ENCODE measurements around the gene CDH23. TPM values are rescaled to one million over a fixed set of nuclear protein-coding genes. Genes with fewer than 3 reads are reported as not detected.

The CDH23 gene
- total RNA-seq, 1 experiment from 2014 or later, result 7.8 TPM

DNA sequence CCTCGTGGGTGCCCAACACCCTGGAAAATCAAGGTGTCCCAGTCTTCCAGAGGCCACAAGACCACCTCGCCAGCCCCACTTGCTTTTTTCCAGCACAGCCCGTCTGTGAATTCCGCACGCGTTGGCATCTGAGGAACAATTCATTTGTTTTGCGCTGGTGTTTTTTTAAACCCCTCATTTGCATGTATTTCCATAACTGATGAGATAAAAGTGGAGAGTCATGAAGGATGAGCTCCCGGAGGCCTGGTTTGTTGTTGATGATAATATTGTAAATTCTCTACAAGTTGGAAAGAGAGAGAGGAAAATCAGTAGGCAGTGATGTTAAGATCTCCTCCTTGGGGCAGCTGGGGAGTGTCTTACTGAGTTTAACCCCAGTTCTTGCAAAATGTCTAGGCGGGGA is 43.1 kb upstream of the CDH23 start:
- CTCF ChIA-PET, result no interaction called here
- BruUV-seq (replicated peaks), result no TSS peak
- no peaks in the 10 kb centered on the region for H3K79me2 ChIP-seq (ENCODE audit: low read depth)
- H3K4me1 ChIP-seq (replicated peaks; ENCODE audit: insufficient read depth), result peaks cover 16% of the 10 kb centered on the region
- H3K9me3 ChIP-seq (ENCODE audit: insufficient read depth, low read depth), result no peaks in the 10 kb centered on the region
- no peak overlapping the region for H3K27ac ChIP-seq
- no peaks in the 10 kb centered on the region for H3F3A ChIP-seq (ENCODE audit: insufficient read depth, low read depth)
- no peak overlapping the region for H2AFZ ChIP-seq
- no peak for DNase-seq
- POLR2A ChIA-PET (ENCODE audit: unreplicated experiment), result no interaction called here
- no peak for TF ChIP-seq EZH2 (IDR thresholded peaks at IDR 0.05; ENCODE audit: low read depth)
- TF ChIP-seq, protein P1, sequence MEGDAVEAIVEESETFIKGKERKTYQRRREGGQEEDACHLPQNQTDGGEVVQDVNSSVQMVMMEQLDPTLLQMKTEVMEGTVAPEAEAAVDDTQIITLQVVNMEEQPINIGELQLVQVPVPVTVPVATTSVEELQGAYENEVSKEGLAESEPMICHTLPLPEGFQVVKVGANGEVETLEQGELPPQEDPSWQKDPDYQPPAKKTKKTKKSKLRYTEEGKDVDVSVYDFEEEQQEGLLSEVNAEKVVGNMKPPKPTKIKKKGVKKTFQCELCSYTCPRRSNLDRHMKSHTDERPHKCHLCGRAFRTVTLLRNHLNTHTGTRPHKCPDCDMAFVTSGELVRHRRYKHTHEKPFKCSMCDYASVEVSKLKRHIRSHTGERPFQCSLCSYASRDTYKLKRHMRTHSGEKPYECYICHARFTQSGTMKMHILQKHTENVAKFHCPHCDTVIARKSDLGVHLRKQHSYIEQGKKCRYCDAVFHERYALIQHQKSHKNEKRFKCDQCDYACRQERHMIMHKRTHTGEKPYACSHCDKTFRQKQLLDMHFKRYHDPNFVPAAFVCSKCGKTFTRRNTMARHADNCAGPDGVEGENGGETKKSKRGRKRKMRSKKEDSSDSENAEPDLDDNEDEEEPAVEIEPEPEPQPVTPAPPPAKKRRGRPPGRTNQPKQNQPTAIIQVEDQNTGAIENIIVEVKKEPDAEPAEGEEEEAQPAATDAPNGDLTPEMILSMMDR (conservative IDR thresholded peaks at IDR 0.05), result no peak
- intact Hi-C loops (cut with micrococcal nuclease; ENCODE audit: unreplicated experiment), result no loop called here
- H3K4me3 ChIP-seq, result no peak overlapping the region
- H3K9me2 ChIP-seq (ENCODE audit: insufficient read depth), result no peaks in the 10 kb centered on the region
- no peaks in the 10 kb centered on the region for H3K27me3 ChIP-seq (ENCODE audit: insufficient read depth, low read depth)
- H4K20me1 ChIP-seq (ENCODE audit: insufficient read depth), result no peaks in the 10 kb centered on the region
- H3K36me3 ChIP-seq (ENCODE audit: low read depth), result peaks cover 6% of the 10 kb centered on the region
- no peak overlapping the region for H3K4me2 ChIP-seq

DNA sequence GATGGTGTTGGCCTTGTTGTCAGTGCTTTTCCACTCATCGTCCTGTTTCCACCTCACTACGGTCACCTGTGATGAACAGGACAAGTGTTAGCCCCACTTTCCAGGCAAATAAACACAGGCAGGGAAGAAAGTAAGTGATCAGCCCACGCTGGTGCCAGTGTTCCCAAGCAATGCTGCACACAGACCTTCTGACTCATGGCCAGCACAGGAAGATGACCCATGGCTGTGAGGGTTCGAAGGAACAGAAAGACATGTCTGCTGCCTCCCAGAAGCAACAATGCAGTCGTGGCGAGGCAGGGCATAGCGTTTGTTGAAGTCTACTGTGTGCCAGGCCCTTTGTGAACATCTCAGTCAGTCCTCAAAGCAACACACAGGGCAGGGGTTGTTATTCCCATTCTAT is 41.9 kb upstream of the CDH23 start:
- H4K20me1 ChIP-seq (ENCODE audit: insufficient read depth), result no peaks in the 10 kb centered on the region
- CTCF ChIA-PET, result no interaction called here
- POLR2A ChIA-PET (ENCODE audit: unreplicated experiment), result no interaction called here
- no peaks in the 10 kb centered on the region for H3K27me3 ChIP-seq (ENCODE audit: insufficient read depth, low read depth)
- H3K79me2 ChIP-seq (ENCODE audit: low read depth), result no peaks in the 10 kb centered on the region
- H3K4me2 ChIP-seq, result no peak overlapping the region
- no peak overlapping the region for H3K4me3 ChIP-seq
- H3F3A ChIP-seq (ENCODE audit: insufficient read depth, low read depth), result no peaks in the 10 kb centered on the region
- no peaks in the 10 kb centered on the region for H3K9me2 ChIP-seq (ENCODE audit: insufficient read depth)
- peaks cover 5% of the 10 kb centered on the region for H3K4me1 ChIP-seq (replicated peaks; ENCODE audit: insufficient read depth)
- no peak for DNase-seq
- H2AFZ ChIP-seq, result no peak overlapping the region
- intact Hi-C loops (cut with micrococcal nuclease; ENCODE audit: unreplicated experiment), result no loop called here
- TF ChIP-seq, protein P1 (conservative IDR thresholded peaks at IDR 0.05), result no peak
- TF ChIP-seq EZH2 (IDR thresholded peaks at IDR 0.05; ENCODE audit: low read depth), result no peak
- peaks cover 6% of the 10 kb centered on the region for H3K36me3 ChIP-seq (ENCODE audit: low read depth)
- no peaks in the 10 kb centered on the region for H3K9me3 ChIP-seq (ENCODE audit: insufficient read depth, low read depth)
- BruUV-seq (replicated peaks), result no TSS peak
- no peak overlapping the region for H3K27ac ChIP-seq

DNA sequence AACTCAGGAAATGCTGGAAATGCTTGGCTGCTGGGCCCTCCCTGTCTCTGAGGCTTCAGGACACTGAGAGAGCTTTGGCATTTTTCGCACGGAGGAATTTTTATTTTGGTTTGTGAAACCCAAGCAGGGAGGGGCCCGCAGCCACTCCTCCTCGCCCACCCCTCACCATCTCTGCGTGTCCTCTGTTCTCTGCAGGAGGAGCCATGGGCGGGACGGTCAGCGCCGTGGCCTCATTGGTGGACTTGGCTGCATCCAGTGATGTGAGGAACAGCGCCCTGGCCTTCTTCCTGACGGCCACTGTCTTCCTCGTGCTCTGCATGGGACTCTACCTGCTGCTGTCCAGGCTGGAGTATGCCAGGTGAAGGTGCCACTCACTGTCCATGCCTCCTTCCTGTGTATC is 40.8 kb upstream of the CDH23 start:
- no TSS peak for BruUV-seq (replicated peaks)
- no peaks in the 10 kb centered on the region for H3K79me2 ChIP-seq (ENCODE audit: low read depth)
- H3K4me1 ChIP-seq (replicated peaks; ENCODE audit: insufficient read depth), result no peaks in the 10 kb centered on the region
- no peak overlapping the region for H2AFZ ChIP-seq
- H3K36me3 ChIP-seq (ENCODE audit: low read depth), result peaks cover 6% of the 10 kb centered on the region
- intact Hi-C loops (cut with micrococcal nuclease; ENCODE audit: unreplicated experiment), result no loop called here
- ChIA-PET POLR2A (ENCODE audit: unreplicated experiment) (no interaction called here), CTCF (no interaction called here)
- H3K4me2 ChIP-seq, result no peak overlapping the region
- H3K4me3 ChIP-seq, result no peak overlapping the region
- TF ChIP-seq EZH2 (IDR thresholded peaks at IDR 0.05; ENCODE audit: low read depth), result no peak
- TF ChIP-seq, protein P1 (conservative IDR thresholded peaks at IDR 0.05), result no peak
- no peak overlapping the region for H3K27ac ChIP-seq
- no peak for DNase-seq
- 0 out of 2 replicates have a peak, but pooled peaks cover 4% of the 10 kb centered on the region for H3F3A ChIP-seq (ENCODE audit: insufficient read depth, low read depth)
- H3K9me3 ChIP-seq (ENCODE audit: insufficient read depth, low read depth), result no peaks in the 10 kb centered on the region
- H3K9me2 ChIP-seq (ENCODE audit: insufficient read depth), result no peaks in the 10 kb centered on the region
- no peaks in the 10 kb centered on the region for H4K20me1 ChIP-seq (ENCODE audit: insufficient read depth)
- no peaks in the 10 kb centered on the region for H3K27me3 ChIP-seq (ENCODE audit: insufficient read depth, low read depth)
